GM18502 (cell line): ENCODE results near the gene HSPB6.
"Not testable (repeated sequence)": the region's sequence is repeated elsewhere in the genome, so short reads cannot be mapped to it uniquely, and the experiment has no call there.

Experiments used
- ATAC-seq: cut with Tn5 transposase; IDR thresholded peaks from one replicate; pipeline ENCODE4 v1.9.1; 2021; ENCODE audit warnings: mild to moderate bottlenecking; ENCODE audit not compliant: unreplicated experiment, poor library complexity

The HSPB6 gene, protein sequence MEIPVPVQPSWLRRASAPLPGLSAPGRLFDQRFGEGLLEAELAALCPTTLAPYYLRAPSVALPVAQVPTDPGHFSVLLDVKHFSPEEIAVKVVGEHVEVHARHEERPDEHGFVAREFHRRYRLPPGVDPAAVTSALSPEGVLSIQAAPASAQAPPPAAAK

GRCh38 chr19:35756377-35757230, at the start of gene HSPB6:
TSS of gene HSPB6 (minus strand) at chr19:35757029. CDS start at chr19:35757008, 21 bp downstream.
- no peak for ATAC-seq

DNA sequence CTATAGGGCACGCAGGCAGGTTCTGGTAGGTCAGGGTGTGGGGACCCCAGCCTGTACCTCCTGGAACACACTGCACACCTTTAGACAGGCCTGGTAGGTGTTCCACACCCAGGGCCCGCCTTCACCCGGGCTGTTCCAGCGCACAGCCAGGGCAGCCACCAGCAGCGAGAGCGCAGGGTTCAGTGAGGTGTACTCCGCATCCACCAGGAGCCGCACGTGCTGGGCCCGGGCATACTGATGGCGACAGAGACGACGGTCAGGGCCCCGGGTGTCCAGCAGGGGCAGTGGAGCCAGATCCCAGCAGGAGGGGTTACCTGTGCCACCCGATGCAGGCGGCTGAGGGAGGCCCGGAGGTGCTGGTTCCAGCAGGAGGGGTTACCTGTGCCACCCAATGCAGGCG, 49.8 kb upstream of the HSPB6 start:
- no peak for ATAC-seq

GRCh38 chr19:35805526-35806102, 48.8 kb upstream of the HSPB6 start:
- no peak for ATAC-seq

DNA sequence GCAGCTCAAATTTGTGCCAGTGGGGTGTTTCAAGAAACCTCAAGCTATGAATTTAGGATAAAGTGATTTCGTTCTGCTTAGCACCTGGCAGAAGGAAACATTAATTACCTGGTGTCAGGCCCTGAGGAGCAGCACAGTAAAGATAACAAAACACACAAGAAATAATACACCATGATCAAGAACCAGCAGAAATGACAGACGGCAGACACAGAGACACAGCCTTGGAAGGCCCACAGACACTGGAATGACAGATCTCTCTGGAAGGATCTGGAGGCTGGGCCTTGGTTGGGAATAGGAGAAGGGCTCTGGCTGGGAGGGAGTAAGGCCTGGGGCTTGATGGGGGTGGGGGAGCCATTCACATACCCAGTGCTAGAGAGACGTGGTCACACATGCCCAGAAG, 45.0 kb upstream of the HSPB6 start:
- ATAC-seq, result no peak

GRCh38 chr19:35797663-35798062, 40.8 kb upstream of the HSPB6 start:
- ATAC-seq, result no peak

GRCh38 chr19:35796645-35797542, 40.1 kb upstream of the HSPB6 start:
- ATAC-seq, result no peak

GRCh38 chr19:35795564-35795963, 38.7 kb upstream of the HSPB6 start:
- ATAC-seq, result not testable (repeated sequence)

DNA sequence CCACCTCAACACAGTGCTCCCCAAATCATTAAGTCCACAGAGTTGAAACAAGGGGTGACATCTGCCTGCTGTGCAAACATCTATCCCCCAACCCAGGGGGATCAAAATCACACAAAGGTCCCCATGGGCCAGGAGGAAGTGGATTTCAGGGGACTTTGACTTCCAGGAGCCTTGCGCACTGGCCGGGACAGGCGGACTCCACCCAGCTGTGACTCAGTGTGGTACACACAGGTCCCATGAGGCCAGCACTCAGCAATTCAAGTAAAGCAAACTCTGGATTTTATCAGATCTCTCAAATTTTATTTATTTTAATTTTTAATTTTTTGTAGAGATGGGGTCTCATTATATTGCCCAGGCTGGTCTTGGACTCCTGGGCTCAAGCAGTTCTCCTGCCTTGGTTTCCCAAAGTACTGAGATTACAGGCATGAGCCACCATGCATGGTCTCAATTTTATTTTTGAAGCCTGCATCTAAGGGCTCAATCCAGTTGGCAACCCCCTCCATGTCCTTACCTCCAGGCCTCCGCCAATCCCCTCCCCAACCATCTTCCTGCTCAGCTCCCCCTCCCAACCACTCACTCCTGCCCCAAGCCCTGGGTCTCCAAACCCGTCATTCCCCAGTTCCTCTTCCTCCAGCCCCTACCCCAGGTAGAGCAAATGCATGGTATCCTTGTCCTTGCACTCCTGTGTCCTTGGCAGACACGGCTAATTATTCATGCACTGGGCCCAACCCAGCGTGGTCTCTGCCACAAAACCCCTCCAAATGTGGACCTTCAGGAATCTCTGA, 36.7 kb upstream of the HSPB6 start:
- ATAC-seq, result no peak

DNA sequence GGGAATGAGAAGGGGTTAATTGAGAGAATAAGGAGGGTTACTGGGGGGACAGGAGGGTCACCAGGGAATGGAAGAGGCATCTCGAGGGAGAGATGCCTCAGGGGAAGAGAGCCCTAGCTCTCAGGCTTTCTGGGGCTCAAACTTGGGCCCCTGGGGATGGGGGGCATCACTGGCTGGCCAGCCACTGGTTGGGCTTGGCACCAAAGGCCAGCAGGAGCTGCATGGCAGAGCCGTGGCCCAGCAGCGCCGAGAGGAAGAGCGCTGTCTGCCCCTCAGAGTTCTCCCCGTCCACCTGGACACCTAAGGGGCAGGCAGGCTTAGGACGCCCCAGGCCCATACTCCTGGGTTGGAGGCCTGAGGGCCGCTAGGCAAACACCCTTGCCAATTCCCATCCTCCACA, 36.1 kb upstream of the HSPB6 start:
- no peak for ATAC-seq

- ATAC-seq, result no peak
These were observed 35.5 kb upstream of the HSPB6 start for GRCh38 chr19:35792312-35792711.

DNA sequence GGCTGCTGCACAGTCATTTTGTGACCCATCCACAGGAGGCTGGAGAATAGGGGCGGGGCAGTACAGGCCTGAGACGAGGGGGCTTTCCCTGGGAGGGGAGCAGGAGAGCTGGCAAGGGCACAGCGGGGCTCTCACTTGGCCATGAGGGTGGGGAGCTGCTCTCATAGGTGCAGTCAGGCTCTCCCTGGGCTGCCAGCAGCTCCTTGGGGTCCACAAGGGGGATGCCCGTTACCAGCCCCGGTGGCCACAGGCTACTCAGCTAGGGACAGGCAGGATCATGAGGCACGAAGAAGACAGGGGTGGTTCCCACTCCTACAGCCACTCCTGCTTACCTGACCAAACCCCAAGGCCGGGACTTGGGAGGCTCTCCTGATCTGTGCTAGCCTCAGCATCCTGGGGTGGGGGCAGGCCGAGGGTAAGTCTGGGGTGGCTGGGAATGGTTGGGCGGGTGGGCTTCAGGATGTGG, 35.0 kb upstream of the HSPB6 start:
- no peak for ATAC-seq

- no peak for ATAC-seq
These were observed 34.4 kb upstream of the HSPB6 start for GRCh38 chr19:35790981-35791813.

DNA sequence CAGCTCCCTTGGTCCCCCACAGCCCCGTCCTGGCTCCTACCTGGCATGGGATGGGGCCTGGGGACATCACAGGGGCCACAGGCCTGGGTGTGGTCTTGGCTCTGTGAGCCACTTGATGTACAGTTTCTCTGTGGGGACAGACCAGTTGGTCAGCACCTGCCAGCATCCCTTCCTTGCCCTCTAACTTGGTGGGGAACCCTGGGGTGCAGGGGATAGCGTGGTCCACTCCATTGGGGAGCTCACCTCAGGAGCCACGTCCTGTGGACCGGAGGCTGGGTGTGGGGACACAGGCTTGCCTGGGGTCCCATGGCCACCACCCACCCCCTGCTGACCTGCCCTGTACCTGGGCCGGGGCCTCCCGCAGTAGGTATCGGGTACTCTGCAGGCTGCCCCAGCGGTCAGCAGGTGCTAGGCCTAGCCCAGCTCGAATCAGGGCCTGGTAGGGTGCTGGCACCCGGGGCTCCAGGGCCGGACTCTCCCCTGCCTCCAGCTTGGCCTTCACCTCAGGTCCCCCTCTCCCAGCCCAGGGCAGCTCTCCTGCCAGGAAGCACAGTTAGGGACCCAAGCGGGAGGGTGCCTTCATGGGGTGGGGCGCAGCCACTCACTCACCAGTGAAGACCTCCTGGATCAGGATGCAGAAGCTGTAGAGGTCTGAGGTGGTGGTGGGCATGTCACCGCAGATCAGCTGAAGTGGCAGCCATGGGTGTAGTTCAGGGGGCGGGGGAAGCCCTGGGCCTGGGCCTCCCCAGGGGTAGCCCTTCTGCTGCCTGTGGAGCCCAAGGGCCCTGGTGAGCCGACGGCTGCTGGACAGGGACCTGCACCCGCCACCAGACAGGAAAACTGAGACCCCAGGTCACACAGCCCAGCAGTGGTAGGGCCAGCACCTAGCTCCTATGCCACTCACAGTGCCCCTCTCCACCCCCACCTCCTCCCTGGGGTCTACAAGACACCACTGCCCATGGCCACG, 33.4 kb upstream of the HSPB6 start:
- ATAC-seq, result no peak

GRCh38 chr19:35789195-35789977, 32.6 kb upstream of the HSPB6 start:
- no peak for ATAC-seq

GRCh38 chr19:35788205-35788960, 31.6 kb upstream of the HSPB6 start:
- ATAC-seq, result no peak

DNA sequence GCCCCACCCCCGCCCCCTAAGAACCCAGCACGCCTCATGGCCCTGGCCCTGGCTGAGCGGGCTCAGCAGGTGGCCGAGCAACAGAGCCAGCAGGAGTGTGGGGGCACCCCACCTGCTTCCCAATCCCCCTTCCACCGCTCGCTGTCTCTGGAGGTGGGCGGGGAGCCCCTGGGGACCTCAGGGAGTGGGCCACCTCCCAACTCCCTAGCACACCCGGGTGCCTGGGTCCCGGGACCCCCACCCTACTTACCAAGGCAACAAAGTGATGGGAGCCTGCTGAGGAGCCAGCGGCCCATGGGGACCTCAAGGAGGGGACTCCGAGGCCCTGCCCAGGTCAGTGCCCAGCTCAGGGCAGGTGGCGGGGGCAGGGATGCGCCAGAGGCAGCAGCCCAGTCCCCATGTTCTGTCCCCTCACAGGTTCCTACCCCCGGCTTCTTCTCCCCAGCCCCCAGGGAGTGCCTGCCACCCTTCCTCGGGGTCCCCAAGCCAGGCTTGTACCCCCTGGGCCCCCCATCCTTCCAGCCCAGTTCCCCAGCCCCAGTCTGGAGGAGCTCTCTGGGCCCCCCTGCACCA, 30.5 kb upstream of the HSPB6 start:
- ATAC-seq, result no peak
